ENCODE results near the gene SENP7. TPM values are rescaled to one million over a fixed set of nuclear protein-coding genes. Genes with fewer than 3 reads are reported as not detected.

The SENP7 gene
- total RNA-seq (2014; rRNA removed; shearing (Covaris generic)) (13.6 and 17.7 TPM in 2 replicates), total RNA-seq (2022) (18.0 and 19.5 TPM in 2 replicates), Bru-seq, nascent RNA (percentile 75 among the genes with signal in this experiment), BruChase-seq, experiment 1, labeled RNA remaining after a 6-hour chase (percentile 63 among the genes with signal in this experiment), BruChase-seq, experiment 2, labeled RNA remaining after a 2-hour chase (percentile 61 among the genes with signal in this experiment)
- long read RNA-seq, full-length matches to known transcripts: 1 of 12 reads
- long read RNA-seq, partial matches to known transcripts: 5 of 12 reads
- long read RNA-seq, other reads (novel, unspliced or antisense): 6 of 12 reads

- H4K20me1 ChIP-seq (ENCODE audit: insufficient read depth, low read length): no peaks in the 10 kb centered on the region
- H3K4me3 ChIP-seq (ENCODE audit: low read depth, low read length, poor library complexity, severe bottlenecking): peak within 1 kb of the TSS; percentile 85
- ChIA-PET CTCF (ENCODE audit: unreplicated experiment) (interaction anchor here (1.1 kb wide), 1 partner anchor 9 kb away, joined by 4 read pairs; no protein-coding TSS in a partner anchor), POLR2A (interaction anchor here (0.5 to 3.4 kb wide), 12 partner anchors 8 to 716 kb away, joined by 3 to 11 read pairs (median 3); partner anchors contain the start of gene PCNP)
- H3K79me2 ChIP-seq (ENCODE audit: insufficient read depth, low read depth, low read length): peaks cover 17% of the 10 kb centered on the region
- peak within 1 kb of the TSS; percentile 64 for H3K27ac ChIP-seq (ENCODE audit: low read depth, low read length, poor library complexity, severe bottlenecking)
- intact Hi-C loops (cut with micrococcal nuclease; ENCODE audit: unreplicated experiment): loop anchor here (2.0 kb wide), 2 partner anchors 48 to 164 kb away; partner anchors contain the start of genes TRMT10C and ZBTB11
- no peaks in the 10 kb centered on the region for H3K9me2 ChIP-seq (ENCODE audit: insufficient read depth, low read length)
- peak; percentile 86 for DNase-seq (ENCODE audit: low spot score)
- peak within 1 kb of the TSS; percentile 87 for H3K4me2 ChIP-seq (ENCODE audit: low read length)
- no peak for TF ChIP-seq EZH2phosphoT487 (IDR thresholded peaks at IDR 0.05; ENCODE audit: borderline replicate concordance, low read depth, low read length)
- TF ChIP-seq, protein P1, sequence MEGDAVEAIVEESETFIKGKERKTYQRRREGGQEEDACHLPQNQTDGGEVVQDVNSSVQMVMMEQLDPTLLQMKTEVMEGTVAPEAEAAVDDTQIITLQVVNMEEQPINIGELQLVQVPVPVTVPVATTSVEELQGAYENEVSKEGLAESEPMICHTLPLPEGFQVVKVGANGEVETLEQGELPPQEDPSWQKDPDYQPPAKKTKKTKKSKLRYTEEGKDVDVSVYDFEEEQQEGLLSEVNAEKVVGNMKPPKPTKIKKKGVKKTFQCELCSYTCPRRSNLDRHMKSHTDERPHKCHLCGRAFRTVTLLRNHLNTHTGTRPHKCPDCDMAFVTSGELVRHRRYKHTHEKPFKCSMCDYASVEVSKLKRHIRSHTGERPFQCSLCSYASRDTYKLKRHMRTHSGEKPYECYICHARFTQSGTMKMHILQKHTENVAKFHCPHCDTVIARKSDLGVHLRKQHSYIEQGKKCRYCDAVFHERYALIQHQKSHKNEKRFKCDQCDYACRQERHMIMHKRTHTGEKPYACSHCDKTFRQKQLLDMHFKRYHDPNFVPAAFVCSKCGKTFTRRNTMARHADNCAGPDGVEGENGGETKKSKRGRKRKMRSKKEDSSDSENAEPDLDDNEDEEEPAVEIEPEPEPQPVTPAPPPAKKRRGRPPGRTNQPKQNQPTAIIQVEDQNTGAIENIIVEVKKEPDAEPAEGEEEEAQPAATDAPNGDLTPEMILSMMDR (conservative IDR thresholded peaks at IDR 0.05; ENCODE audit: low read length): no peak
- H3K4me1 ChIP-seq (ENCODE audit: insufficient read depth, low read length, poor library complexity, severe bottlenecking): peaks cover 13% of the 10 kb centered on the region
- no peaks in the 10 kb centered on the region for H3K9me3 ChIP-seq (ENCODE audit: low read length)
- BruUV-seq (replicated peaks): no TSS peak
- H2AFZ ChIP-seq (ENCODE audit: low read length): peak within 1 kb of the TSS; percentile 100
- no peaks in the 10 kb centered on the region for H3K36me3 ChIP-seq (ENCODE audit: insufficient read depth, low read length)
Measured at GRCh38 chr3:101512646-101513418, at the start of gene SENP7. Gene SENP7, minus strand, starts transcription at chr3:101513212. Its CDS starts 82 bp downstream, at chr3:101513130.

- TF ChIP-seq, protein P1 (conservative IDR thresholded peaks at IDR 0.05; ENCODE audit: low read length): no peak
- TF ChIP-seq EZH2phosphoT487 (IDR thresholded peaks at IDR 0.05; ENCODE audit: borderline replicate concordance, low read depth, low read length): no peak
Measured at GRCh38 chr3:101561630-101562328, 48.8 kb upstream of the SENP7 start, which contains the start of gene TRMT10C. Gene TRMT10C, plus strand, starts transcription at chr3:101561868. Its CDS starts 2,914 bp downstream, at chr3:101564782.

More at GRCh38 chr3:101561630-101562328, 48.8 kb upstream of the SENP7 start, which contains the start of gene TRMT10C:
- Histone ChIP-seq H3K36me3 (ENCODE audit: insufficient read depth, low read length) (peaks cover 36% of the 10 kb centered on the region), H4K20me1 (ENCODE audit: insufficient read depth, low read length) (peaks cover 10% of the 10 kb centered on the region; the same call in 1 of the 2 replicates), H3K4me2 (ENCODE audit: low read length) (peak within 1 kb of the TSS; percentile 80), H3K4me1 (ENCODE audit: insufficient read depth, low read length, poor library complexity, severe bottlenecking) (peaks cover 24% of the 10 kb centered on the region), H3K9me3 (ENCODE audit: low read length) (no peaks in the 10 kb centered on the region), H3K4me3 (ENCODE audit: low read depth, low read length, poor library complexity, severe bottlenecking) (peak within 1 kb of the TSS; percentile 97), H3K27ac (ENCODE audit: low read depth, low read length, poor library complexity, severe bottlenecking) (peak within 1 kb of the TSS; percentile 56), H2AFZ (ENCODE audit: low read length) (peak within 1 kb of the TSS; percentile 66), H3K9me2 (ENCODE audit: insufficient read depth, low read length) (no peaks in the 10 kb centered on the region), H3K79me2 (ENCODE audit: insufficient read depth, low read depth, low read length) (peaks cover 46% of the 10 kb centered on the region)
- ChIA-PET CTCF (ENCODE audit: unreplicated experiment) (interaction anchor here (0.6 kb wide), 1 partner anchor 112 kb away, joined by 3 read pairs; no protein-coding TSS in a partner anchor), POLR2A (interaction anchor here (0.6 to 4.8 kb wide), 7 partner anchors 12 to 800 kb away, joined by 3 to 26 read pairs (median 3); partner anchors contain the start of gene PCNP)
- peak; percentile 95 for DNase-seq (ENCODE audit: low spot score)
- TSS peak; percentile 76 for BruUV-seq (replicated peaks)
- intact Hi-C loops (cut with micrococcal nuclease; ENCODE audit: unreplicated experiment): loop anchor here (1.0 to 10.0 kb wide), 4 partner anchors 12 to 1157 kb away; partner anchors contain the start of genes LNP1, SENP7 and TOMM70
